ENCODE measurements around the gene CFAP61.
"Not testable (repeated sequence)": the region's sequence is repeated elsewhere in the genome, so short reads cannot be mapped to it uniquely, and the experiment has no call there.

Gene CFAP61

DNA sequence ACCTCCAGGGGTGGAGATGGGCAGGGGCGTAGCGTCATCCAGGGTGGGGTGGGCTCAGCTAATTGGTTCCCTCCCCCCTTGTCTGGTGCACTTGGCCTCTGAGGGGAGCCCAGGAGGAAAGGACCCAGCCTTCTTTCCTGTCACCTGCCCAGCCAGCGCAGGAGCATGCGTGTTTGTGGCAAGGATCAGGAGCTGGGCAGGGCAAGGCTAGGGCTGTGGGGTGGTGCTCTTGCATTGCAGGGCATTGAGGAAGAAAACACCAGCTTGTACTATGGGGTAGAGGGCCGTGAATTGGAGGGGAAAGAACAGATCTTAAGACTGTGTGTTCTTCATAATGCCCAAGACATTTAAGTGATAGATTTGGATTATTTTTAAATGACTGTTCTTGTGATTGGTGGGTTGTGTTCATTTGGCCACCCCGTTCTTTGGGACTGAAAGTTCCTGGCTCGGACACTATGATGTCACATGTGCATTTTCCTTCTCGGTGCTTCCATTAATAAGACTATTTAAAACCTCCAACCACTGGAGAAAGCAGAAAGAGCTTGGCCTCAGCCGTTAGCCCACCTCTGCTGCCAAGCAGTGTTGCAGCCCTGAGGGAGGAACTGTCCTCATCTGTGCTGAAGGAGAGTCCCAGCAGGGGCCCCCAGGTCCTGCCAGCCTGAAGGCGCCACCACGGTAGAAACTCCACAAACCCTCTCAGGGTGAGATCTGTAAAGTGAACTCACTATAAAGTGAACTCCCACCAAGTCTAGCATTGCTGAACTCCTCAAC is 179.4 kb downstream of the CFAP61 start:
- Histone ChIP-seq H3K4me3 (ENCODE audit: extremely low read depth, insufficient read depth, low read length, poor library complexity, severe bottlenecking) (no peak overlapping the region), H3K27ac (ENCODE audit: low read depth, low read length, severe bottlenecking) (no peak overlapping the region), H3K9me3 (ENCODE audit: control insufficient read depth, low read length) (no peaks in the 10 kb centered on the region), H3K4me1 (ENCODE audit: control insufficient read depth, insufficient read depth, low read length, poor library complexity, severe bottlenecking) (no peaks in the 10 kb centered on the region), H3K36me3 (ENCODE audit: control insufficient read depth, insufficient read depth, low read length) (no peaks in the 10 kb centered on the region)
- 87 to 91% methylated on average over 4 to 9 of the region's 11 CpGs for WGBS, 2 experiments (ENCODE audit: insufficient coverage in 2 of 2)

DNA sequence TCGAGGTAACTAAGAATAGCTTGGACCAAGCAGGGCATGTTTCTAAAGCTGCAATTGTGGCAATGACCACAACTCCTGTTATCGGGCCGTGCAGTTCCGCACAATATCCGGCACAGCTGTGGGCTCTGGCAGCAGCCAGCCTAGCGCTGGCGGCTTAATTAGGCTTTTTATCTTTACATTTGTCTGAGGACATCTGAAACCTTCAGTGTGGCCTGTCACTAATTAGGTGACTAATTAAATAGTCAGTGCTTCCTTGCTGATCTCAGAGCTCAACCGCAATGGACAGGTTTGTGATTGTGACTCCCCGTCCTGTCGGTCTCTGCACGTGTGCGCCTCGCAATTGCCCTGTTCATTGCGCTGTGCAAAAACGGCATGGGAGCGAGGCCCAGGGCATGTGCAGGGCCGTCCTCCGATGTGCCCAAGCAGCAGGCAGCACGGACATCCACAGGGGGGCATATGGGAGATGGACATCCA is 180.7 kb downstream of the CFAP61 start:
- 91% methylated on average over 17 to 19 of the region's 19 CpGs for WGBS, 2 experiments (ENCODE audit: insufficient coverage in 2 of 2)
- Histone ChIP-seq H3K9me3 (ENCODE audit: control insufficient read depth, low read length) (no peaks in the 10 kb centered on the region), H3K4me1 (ENCODE audit: control insufficient read depth, insufficient read depth, low read length, poor library complexity, severe bottlenecking) (no peaks in the 10 kb centered on the region), H3K36me3 (ENCODE audit: control insufficient read depth, insufficient read depth, low read length) (no peaks in the 10 kb centered on the region), H3K4me3 (ENCODE audit: extremely low read depth, insufficient read depth, low read length, poor library complexity, severe bottlenecking) (no peak overlapping the region), H3K27ac (ENCODE audit: low read depth, low read length, severe bottlenecking) (no peak overlapping the region)

DNA sequence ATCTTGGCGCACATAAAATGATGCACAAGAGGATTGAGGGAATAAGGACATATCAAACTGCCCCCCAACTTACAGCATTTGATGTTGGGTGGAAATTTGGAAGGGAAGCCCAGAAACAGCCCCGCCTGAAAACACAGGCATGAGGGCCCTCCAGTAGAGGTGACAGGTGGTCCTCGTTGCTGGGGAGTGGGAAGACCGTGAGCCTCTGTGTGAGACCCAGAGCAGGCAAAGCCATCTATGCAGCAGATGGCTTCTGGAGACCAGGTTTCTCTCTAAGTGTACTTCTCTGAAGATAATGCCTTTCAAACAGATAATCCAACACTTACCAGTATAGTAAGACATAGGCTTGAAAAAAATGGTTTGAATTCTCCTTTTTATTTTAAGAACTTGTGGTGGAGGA is 183.3 kb downstream of the CFAP61 start:
- 86 to 100% methylated on average over 3 of the region's 4 CpGs for WGBS, 2 experiments (ENCODE audit: insufficient coverage in 2 of 2)
- Histone ChIP-seq H3K36me3 (ENCODE audit: control insufficient read depth, insufficient read depth, low read length) (no peaks in the 10 kb centered on the region), H3K4me1 (ENCODE audit: control insufficient read depth, insufficient read depth, low read length, poor library complexity, severe bottlenecking) (no peaks in the 10 kb centered on the region), H3K27ac (ENCODE audit: low read depth, low read length, severe bottlenecking) (no peak overlapping the region), H3K9me3 (ENCODE audit: control insufficient read depth, low read length) (no peaks in the 10 kb centered on the region), H3K4me3 (ENCODE audit: extremely low read depth, insufficient read depth, low read length, poor library complexity, severe bottlenecking) (no peak overlapping the region)

DNA sequence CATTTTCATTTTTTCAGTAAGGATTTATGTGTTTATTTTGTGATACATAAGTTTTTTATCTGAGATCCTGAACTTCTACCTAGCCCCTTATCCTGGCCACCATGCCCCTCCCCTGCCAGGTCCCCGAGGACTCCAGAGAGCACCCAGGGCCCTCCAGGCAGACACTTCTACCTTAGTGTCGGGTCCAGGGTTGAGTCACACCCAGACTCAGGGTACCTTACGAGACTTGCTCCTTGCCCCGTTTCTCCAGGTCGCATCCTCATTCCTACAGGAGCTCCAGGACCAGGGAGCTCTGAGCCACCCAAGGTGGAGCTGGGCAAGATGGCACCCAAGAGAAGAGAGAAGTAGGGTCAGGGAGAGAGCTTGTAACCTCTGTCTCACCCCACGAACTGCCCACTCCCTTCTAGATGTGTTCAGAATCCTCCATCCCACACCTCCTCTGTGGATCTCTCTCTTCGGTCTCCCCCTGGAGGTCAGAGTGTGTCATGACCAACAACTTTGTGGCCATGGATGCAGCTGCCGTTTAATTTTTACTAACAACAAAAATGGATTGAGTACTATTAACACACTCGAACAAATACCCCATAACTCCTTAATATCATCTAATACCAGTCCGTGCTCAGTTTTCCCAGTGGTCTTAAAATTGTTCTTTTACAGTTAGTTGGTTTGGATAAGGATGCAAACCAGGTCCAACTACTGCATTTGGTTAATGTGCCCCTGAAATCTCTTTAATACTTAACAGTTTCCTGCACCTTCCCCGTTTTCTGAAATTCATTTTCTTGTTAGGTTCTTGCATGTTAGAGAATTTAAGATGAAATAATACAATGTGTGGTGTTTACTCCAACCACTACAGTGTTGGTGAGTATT is 185.0 kb downstream of the CFAP61 start:
- Histone ChIP-seq H3K9me3 (ENCODE audit: control insufficient read depth, low read length) (no peaks in the 10 kb centered on the region), H3K27ac (ENCODE audit: low read depth, low read length, severe bottlenecking) (no peak overlapping the region), H3K36me3 (ENCODE audit: control insufficient read depth, insufficient read depth, low read length) (no peaks in the 10 kb centered on the region), H3K4me1 (ENCODE audit: control insufficient read depth, insufficient read depth, low read length, poor library complexity, severe bottlenecking) (no peaks in the 10 kb centered on the region), H3K4me3 (ENCODE audit: extremely low read depth, insufficient read depth, low read length, poor library complexity, severe bottlenecking) (no peak overlapping the region)
- WGBS, 2 experiments (ENCODE audit: insufficient coverage in 2 of 2) = 65 to 67% methylated on average over 3 to 6 of the region's 11 CpGs

DNA sequence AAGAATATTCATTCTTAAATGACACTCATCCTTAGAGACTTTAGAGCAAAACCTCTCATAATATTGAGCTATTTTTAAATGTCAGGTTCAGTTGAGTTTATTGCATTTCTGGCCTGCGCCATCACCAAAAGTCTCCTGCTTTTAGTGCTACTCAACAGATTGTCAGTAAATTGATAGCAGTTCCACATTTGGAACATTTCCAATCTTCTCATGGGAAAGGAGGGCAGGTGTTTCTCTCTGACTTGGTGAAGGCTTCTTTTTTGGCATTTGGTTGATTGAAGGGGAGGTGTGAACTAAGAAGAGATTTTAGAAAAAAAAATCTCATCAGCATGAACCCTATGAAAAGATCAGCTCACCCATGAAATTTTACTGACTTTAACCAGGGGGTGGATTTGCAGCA is 189.6 kb downstream of the CFAP61 start:
- H3K4me3 ChIP-seq (ENCODE audit: extremely low read depth, insufficient read depth, low read length, poor library complexity, severe bottlenecking) = no peak overlapping the region
- WGBS, 2 experiments (ENCODE audit: insufficient coverage in 2 of 2) = no CpG with 5 or more reads among the region's 1 CpG
- H3K4me1 ChIP-seq (ENCODE audit: control insufficient read depth, insufficient read depth, low read length, poor library complexity, severe bottlenecking) = no peaks in the 10 kb centered on the region
- H3K36me3 ChIP-seq (ENCODE audit: control insufficient read depth, insufficient read depth, low read length) = no peaks in the 10 kb centered on the region
- no peaks in the 10 kb centered on the region for H3K9me3 ChIP-seq (ENCODE audit: control insufficient read depth, low read length)
- no peak overlapping the region for H3K27ac ChIP-seq (ENCODE audit: low read depth, low read length, severe bottlenecking)

DNA sequence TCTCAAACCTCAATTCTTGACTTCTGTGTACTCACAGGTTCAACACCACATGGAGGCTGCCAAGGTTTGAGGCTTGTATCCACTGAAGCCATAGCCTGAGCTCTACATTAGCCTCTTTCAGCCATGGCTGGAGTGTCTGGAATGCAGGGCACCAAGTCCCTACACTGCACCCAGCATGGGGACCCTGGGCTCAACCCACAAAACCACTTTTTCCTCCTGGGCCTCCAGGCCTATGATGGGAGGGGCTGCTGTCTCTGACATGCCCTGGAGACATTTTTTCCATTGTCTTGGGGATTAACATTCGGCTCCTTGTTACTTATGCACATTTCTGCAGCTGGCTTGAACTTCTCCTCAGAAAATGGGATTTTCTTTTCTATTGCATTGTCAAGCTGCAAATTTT is 192.1 kb downstream of the CFAP61 start:
- not testable (repeated sequence) for H3K4me1 ChIP-seq (ENCODE audit: control insufficient read depth, insufficient read depth, low read length, poor library complexity, severe bottlenecking); H3K4me3 ChIP-seq (ENCODE audit: extremely low read depth, insufficient read depth, low read length, poor library complexity, severe bottlenecking); H3K36me3 ChIP-seq (ENCODE audit: control insufficient read depth, insufficient read depth, low read length); H3K9me3 ChIP-seq (ENCODE audit: control insufficient read depth, low read length); H3K27ac ChIP-seq (ENCODE audit: low read depth, low read length, severe bottlenecking)
- 75 to 89% methylated on average over 1 of the region's 1 CpG for WGBS, 2 experiments (ENCODE audit: insufficient coverage in 2 of 2)

DNA sequence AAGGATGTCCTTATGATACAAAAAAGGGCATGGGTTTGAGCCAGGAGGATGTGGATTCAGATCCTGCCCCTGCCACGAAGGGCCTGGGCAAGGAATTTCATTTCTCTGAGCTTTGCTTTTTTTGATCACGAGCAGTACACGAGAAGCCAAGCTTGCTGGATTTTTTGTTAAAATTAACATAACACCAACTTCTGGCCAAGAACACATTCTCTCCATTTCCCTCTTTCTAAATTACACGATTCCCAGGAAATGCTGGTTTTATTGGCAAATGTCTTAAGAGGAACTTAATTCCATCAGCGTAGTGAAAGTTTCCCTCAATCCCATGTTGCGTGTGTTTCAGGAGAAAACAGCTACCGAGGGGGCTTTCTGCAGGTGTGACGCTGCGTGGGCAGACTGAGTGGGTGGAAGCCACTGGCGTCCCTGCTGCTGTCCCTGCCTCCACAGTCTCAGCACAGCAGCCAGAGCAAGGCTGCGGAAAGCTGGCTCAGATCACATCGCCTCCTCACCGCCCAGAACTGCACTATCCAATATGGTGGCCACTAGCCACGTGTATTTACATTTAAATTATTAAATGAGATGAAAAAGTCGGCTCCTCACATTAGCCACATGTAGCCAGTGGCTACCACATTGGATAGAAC is 194.8 kb downstream of the CFAP61 start:
- Histone ChIP-seq H3K36me3 (ENCODE audit: control insufficient read depth, insufficient read depth, low read length) (no peaks in the 10 kb centered on the region), H3K4me1 (ENCODE audit: control insufficient read depth, insufficient read depth, low read length, poor library complexity, severe bottlenecking) (no peaks in the 10 kb centered on the region), H3K9me3 (ENCODE audit: control insufficient read depth, low read length) (no peaks in the 10 kb centered on the region), H3K27ac (ENCODE audit: low read depth, low read length, severe bottlenecking) (no peak overlapping the region), H3K4me3 (ENCODE audit: extremely low read depth, insufficient read depth, low read length, poor library complexity, severe bottlenecking) (no peak overlapping the region)
- WGBS, 2 experiments (ENCODE audit: insufficient coverage in 2 of 2) = 94 to 95% methylated on average over 3 to 11 of the region's 15 CpGs

DNA sequence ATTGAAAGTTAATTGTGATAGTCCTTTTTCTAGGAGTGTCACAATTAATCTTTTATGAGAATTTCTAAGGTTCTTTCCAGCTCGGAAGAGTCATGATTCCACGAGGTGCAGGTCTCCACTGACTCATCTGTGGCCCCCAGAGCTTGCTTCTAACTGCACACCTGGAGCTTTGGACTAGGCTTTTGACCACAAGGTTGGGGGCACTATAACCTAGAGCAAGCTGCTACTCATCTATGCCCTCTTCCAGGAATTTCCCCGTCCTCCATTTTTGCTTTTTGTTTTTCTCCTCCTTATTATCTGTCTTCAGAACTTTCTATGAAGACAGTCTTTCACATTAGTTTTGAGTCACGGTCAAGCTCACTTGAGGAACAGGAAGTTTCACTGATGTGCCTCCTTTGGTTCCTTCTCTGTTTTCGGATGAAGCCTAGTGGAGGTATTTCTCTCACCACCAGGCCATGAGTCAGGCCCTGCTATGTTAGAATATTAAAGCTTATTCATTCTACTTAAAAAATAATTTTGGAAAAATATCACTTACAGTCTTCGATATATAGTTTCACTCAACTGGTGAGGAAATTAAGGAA is 196.4 kb downstream of the CFAP61 start:
- Histone ChIP-seq H3K4me1 (ENCODE audit: control insufficient read depth, insufficient read depth, low read length, poor library complexity, severe bottlenecking) (no peaks in the 10 kb centered on the region), H3K9me3 (ENCODE audit: control insufficient read depth, low read length) (no peaks in the 10 kb centered on the region), H3K4me3 (ENCODE audit: extremely low read depth, insufficient read depth, low read length, poor library complexity, severe bottlenecking) (no peak overlapping the region), H3K36me3 (ENCODE audit: control insufficient read depth, insufficient read depth, low read length) (no peaks in the 10 kb centered on the region), H3K27ac (ENCODE audit: low read depth, low read length, severe bottlenecking) (no peak overlapping the region)
- WGBS, 2 experiments (ENCODE audit: insufficient coverage in 2 of 2) = 91 to 93% methylated on average over 2 to 4 of the region's 6 CpGs

DNA sequence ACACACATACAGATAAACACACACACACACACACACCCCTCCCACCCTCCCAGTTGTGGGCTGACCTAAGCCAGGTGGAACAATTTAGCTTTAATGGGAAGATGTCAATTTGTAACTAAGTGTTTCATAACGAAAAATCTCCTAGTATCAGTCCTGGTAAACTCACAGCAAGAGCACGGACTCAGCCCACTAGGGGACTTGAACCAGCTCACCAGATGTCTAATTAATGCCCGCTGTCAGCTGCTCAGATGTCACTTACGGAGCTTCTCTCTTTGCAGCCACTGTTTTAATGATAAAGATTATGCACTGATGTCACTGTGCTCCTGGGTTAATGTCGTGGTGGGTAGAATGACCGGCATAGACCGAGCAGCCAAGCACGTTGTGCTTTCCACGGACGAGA is 199.0 kb downstream of the CFAP61 start:
- Histone ChIP-seq H3K36me3 (ENCODE audit: control insufficient read depth, insufficient read depth, low read length) (no peaks in the 10 kb centered on the region), H3K27ac (ENCODE audit: low read depth, low read length, severe bottlenecking) (no peak overlapping the region), H3K4me1 (ENCODE audit: control insufficient read depth, insufficient read depth, low read length, poor library complexity, severe bottlenecking) (no peaks in the 10 kb centered on the region), H3K4me3 (ENCODE audit: extremely low read depth, insufficient read depth, low read length, poor library complexity, severe bottlenecking) (no peak overlapping the region), H3K9me3 (ENCODE audit: control insufficient read depth, low read length) (no peaks in the 10 kb centered on the region)
- 95 to 97% methylated on average over 8 to 9 of the region's 10 CpGs for WGBS, 2 experiments (ENCODE audit: insufficient coverage in 2 of 2)

DNA sequence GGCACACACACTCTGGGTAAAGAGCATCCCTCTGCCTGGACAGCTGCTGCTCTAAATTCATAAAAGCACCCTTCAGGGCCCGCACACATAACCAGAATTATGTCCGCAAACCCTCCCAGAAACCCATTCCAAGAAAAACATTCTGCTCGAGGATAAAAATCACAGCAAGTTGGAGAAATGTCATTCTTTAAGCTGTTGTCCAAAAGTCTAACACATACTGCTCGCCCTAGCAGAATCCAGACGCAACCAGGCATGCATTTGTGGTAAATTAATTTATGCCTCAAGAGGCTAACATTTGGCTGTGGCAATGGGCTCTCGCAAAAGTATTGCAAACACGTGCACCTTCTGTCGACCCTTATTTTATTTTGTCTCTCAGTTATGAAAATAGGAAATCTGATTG is 199.5 kb downstream of the CFAP61 start:
- no peaks in the 10 kb centered on the region for H3K4me1 ChIP-seq (ENCODE audit: control insufficient read depth, insufficient read depth, low read length, poor library complexity, severe bottlenecking)
- WGBS, 2 experiments (ENCODE audit: insufficient coverage in 2 of 2) = 90 to 95% methylated on average over 6 to 7 of the region's 8 CpGs
- no peaks in the 10 kb centered on the region for H3K9me3 ChIP-seq (ENCODE audit: control insufficient read depth, low read length)
- no peaks in the 10 kb centered on the region for H3K36me3 ChIP-seq (ENCODE audit: control insufficient read depth, insufficient read depth, low read length)
- no peak overlapping the region for H3K4me3 ChIP-seq (ENCODE audit: extremely low read depth, insufficient read depth, low read length, poor library complexity, severe bottlenecking)
- H3K27ac ChIP-seq (ENCODE audit: low read depth, low read length, severe bottlenecking) = no peak overlapping the region

Measured in mesodermal cell (in vitro differentiated cells).